PC-3 (cell line): ENCODE results near the gene GATAD2A. TPM values are rescaled to one million over a fixed set of nuclear protein-coding genes. Genes with fewer than 3 reads are reported as not detected.

ENCODE experiments used
- ATAC-seq: fragments of 200-7000 bp; cut with Tn5 transposase; 2 replicates; pipeline ENCODE4 v1.9.1; 2020; ENCODE audit warnings: mild to moderate bottlenecking, moderate library complexity
- BruUV-seq: library from RNA; stranded (reverse); fragments of 400-500 nt; replicated peaks from 2 replicates; lab custom pipeline; 2021; lab: Mats Ljungman, UMichigan
- CTCF ChIA-PET: fragments of 300-600 bp; sonication (Branson Sonifier 250); formaldehyde crosslinking; loops from one replicate; lab custom pipeline; 2022; ENCODE audit warnings: antibody characterized with exemption; lab: Charles Lee
- POLR2A ChIA-PET: fragments of 300-600 bp; sonication (Branson Sonifier 250); formaldehyde crosslinking; loops from one replicate; lab custom pipeline; 2022; ENCODE audit warnings: antibody characterized with exemption; ENCODE audit not compliant: unreplicated experiment; lab: Charles Lee
- DNase-seq: peaks from one replicate; pipeline ENCODE4 v3.0.0-alpha.2; 2015
- H2AFZ ChIP-seq: fragments of 300-600 bp; sonication (generic); 2 replicates; pipeline ENCODE4 v1.6.0; 2016; ENCODE audit warnings: antibody characterized with exemption, low read length
- H3F3A ChIP-seq: fragments of 300-600 bp; sonication (generic); one replicate; pipeline ENCODE4 v1.6.0; 2017; ENCODE audit warnings: antibody characterized with exemption, low read length, control low read depth, mild to moderate bottlenecking; ENCODE audit not compliant: unreplicated experiment
- H3K27ac ChIP-seq: fragments of 300-600 bp; sonication (generic); 2 replicates; pipeline ENCODE4 v1.5.1; 2016; ENCODE audit warnings: mild to moderate bottlenecking, low read length
- H3K27me3 ChIP-seq: fragments of 300-600 bp; sonication (generic); 2 replicates; pipeline ENCODE4 v1.6.1; 2016; ENCODE audit warnings: low read length, mixed read lengths
- H3K36me3 ChIP-seq: fragments of 300-600 bp; sonication (generic); 2 replicates; pipeline ENCODE4 v1.6.1; 2016; ENCODE audit warnings: low read depth, mixed run types, low read length, mixed read lengths
- H3K4me1 ChIP-seq: fragments of 300-600 bp; sonication (generic); 2 replicates; pipeline ENCODE4 v1.5.1; 2016; ENCODE audit warnings: low read length; ENCODE audit not compliant: insufficient read depth
- H3K4me2 ChIP-seq: fragments of 300-600 bp; sonication (generic); 2 replicates; pipeline ENCODE4 v1.6.0; 2016; ENCODE audit warnings: low read length
- H3K4me3 ChIP-seq: fragments of 300-600 bp; sonication (generic); 2 replicates; pipeline ENCODE4 v1.5.1; 2016; ENCODE audit warnings: mild to moderate bottlenecking, low read length, mixed read lengths
- H3K79me2 ChIP-seq: fragments of 300-600 bp; sonication (generic); 2 replicates; pipeline ENCODE4 v1.6.1; 2017; ENCODE audit warnings: low read length, mixed read lengths
- H3K9ac ChIP-seq: fragments of 300-600 bp; sonication (generic); 2 replicates; pipeline ENCODE4 v1.6.0; 2016; ENCODE audit warnings: mild to moderate bottlenecking, low read length
- H3K9me2 ChIP-seq: fragments of 300-600 bp; sonication (generic); replicated peaks from 2 replicates; pipeline ENCODE4 v1.6.1; 2016; ENCODE audit warnings: mixed run types, low read length, mixed read lengths
- H3K9me3 ChIP-seq: fragments of 300-600 bp; sonication (generic); 2 replicates; pipeline ENCODE4 v1.6.1; 2016; ENCODE audit warnings: low read length, mixed read lengths
- H4K20me1 ChIP-seq: fragments of 300-600 bp; sonication (generic); 2 replicates; pipeline ENCODE4 v1.6.1; 2016; ENCODE audit warnings: low read length, mixed read lengths
- EZH2 ChIP-seq: fragments of 300-600 bp; sonication (generic); IDR thresholded peaks from one replicate; pipeline ENCODE4 v1.6.1; 2017; ENCODE audit warnings: antibody characterized with exemption, mild to moderate bottlenecking, low read length; ENCODE audit not compliant: unreplicated experiment
- EZH2phosphoT487 ChIP-seq: fragments of 300-600 bp; sonication (generic); IDR thresholded peaks from 2 replicates; pipeline ENCODE4 v1.6.1; 2018; ENCODE audit warnings: mild to moderate bottlenecking, antibody characterized with exemption, low read length, borderline replicate concordance
- intact Hi-C: fragments of 100-400 bp; cut with micrococcal nuclease; formaldehyde crosslinking; loops from 2 replicates; pipeline ENCODE4 v1.9.0; 2023
- total RNA-seq: library from RNA; depleted of rRNA; stranded (reverse); fragments of >200 nt; gene quantifications from 2 replicates; pipeline ENCODE4 v1.2.3, GENCODE V29; 2014
- TF ChIP-seq, protein P1 (sequence below): fragments of 300-600 bp; sonication (generic); conservative IDR thresholded peaks from 2 replicates; pipeline ENCODE4 v1.5.1; 2017; ENCODE audit warnings: antibody characterized with exemption, low read depth, mild to moderate bottlenecking, low read length

GATAD2A gene
- total RNA-seq, 1 experiment from 2014 or later = 104 TPM

DNA sequence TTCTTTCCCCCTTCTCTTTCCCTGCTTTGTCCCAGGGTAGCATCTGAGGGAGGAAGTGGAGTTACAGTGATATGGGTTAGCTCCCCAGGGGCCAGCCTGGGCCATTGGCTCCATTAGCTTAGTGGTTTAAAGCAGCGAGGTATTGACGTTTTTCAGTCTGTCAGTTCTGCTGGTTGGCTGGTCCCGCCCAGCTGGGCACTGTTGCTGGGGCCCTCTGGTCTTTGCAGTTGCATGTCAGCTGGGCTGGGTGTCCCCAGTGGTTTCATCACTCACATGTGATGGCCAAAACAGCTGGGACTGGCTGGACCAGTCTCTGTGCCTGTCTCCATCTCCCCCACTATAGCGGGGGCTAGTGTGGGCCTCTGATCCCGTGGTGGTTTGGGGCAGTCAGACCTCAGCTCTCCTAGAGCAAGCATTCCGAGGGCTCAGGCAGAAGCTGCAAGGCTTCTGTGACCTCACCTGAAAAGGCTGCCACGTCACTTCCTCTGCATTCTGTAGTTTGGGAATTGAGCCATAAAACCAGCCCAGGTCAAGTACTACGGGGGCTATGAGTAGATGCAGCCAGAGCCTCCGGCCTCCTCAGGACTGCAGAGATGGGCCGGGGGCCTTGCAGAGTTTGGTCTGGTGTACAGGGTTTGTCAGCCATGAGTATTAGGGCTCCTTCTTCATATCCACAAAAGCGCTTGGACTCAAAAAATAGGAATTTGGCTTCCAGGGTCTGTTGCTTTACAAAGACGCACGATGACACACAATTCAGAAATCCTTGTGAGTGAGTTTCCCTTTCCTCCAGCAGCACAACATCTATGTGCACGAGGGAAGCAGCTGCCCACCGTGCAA, 79.9 kb downstream of the GATAD2A start:
- H3K79me2 ChIP-seq = peaks cover 32% of the 10 kb centered on the region
- peaks cover 22% of the 10 kb centered on the region for H3K4me1 ChIP-seq
- no peaks in the 10 kb centered on the region for H3F3A ChIP-seq
- no peak overlapping the region for H3K27ac ChIP-seq
- no TSS peak for BruUV-seq
- intact Hi-C loops = no loop called here
- ATAC-seq (no peak), DNase-seq (no peak)
- peaks cover 8% of the 10 kb centered on the region for H3K36me3 ChIP-seq
- no peak overlapping the region for H3K9ac ChIP-seq
- ChIA-PET POLR2A (no interaction called here), CTCF (no interaction called here)
- no peaks in the 10 kb centered on the region for H3K9me3 ChIP-seq
- H3K4me3 ChIP-seq = no peak overlapping the region
- H4K20me1 ChIP-seq = no peaks in the 10 kb centered on the region; the same call in 1 of the 2 replicates
- H3K27me3 ChIP-seq = no peaks in the 10 kb centered on the region
- H3K9me2 ChIP-seq = no peaks in the 10 kb centered on the region
- TF ChIP-seq, protein P1, sequence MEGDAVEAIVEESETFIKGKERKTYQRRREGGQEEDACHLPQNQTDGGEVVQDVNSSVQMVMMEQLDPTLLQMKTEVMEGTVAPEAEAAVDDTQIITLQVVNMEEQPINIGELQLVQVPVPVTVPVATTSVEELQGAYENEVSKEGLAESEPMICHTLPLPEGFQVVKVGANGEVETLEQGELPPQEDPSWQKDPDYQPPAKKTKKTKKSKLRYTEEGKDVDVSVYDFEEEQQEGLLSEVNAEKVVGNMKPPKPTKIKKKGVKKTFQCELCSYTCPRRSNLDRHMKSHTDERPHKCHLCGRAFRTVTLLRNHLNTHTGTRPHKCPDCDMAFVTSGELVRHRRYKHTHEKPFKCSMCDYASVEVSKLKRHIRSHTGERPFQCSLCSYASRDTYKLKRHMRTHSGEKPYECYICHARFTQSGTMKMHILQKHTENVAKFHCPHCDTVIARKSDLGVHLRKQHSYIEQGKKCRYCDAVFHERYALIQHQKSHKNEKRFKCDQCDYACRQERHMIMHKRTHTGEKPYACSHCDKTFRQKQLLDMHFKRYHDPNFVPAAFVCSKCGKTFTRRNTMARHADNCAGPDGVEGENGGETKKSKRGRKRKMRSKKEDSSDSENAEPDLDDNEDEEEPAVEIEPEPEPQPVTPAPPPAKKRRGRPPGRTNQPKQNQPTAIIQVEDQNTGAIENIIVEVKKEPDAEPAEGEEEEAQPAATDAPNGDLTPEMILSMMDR = no peak
- no peak for TF ChIP-seq EZH2
- TF ChIP-seq EZH2phosphoT487 = no peak
- H3K4me2 ChIP-seq = no peak overlapping the region
- no peak overlapping the region for H2AFZ ChIP-seq

- Histone ChIP-seq H3K36me3 (peaks cover 6% of the 10 kb centered on the region; the same call in 1 of the 2 replicates), H3K4me2 (no peak overlapping the region), H4K20me1 (no peaks in the 10 kb centered on the region), H3K9ac (no peak overlapping the region), H3K79me2 (peaks cover 33% of the 10 kb centered on the region), H3K27ac (no peak overlapping the region), H3K9me3 (no peaks in the 10 kb centered on the region), H3K9me2 (no peaks in the 10 kb centered on the region), H3K4me1 (peaks cover 22% of the 10 kb centered on the region), H3F3A (no peaks in the 10 kb centered on the region), H3K27me3 (no peaks in the 10 kb centered on the region), H3K4me3 (no peak overlapping the region), H2AFZ (no peak overlapping the region)
- intact Hi-C loops = no loop called here
- DNase-seq (no peak), ATAC-seq (no peak)
- no peak for TF ChIP-seq EZH2
- TF ChIP-seq EZH2phosphoT487 = no peak
- ChIA-PET POLR2A (interaction anchor here (0.5 kb wide), 1 partner anchor 100 kb away, joined by 18 read pairs; no protein-coding TSS in a partner anchor), CTCF (no interaction called here)
- BruUV-seq = no TSS peak
Observed at GRCh38 chr19:19485998-19486290, 80.5 kb downstream of the GATAD2A start.

- H3K79me2 ChIP-seq = peaks cover 34% of the 10 kb centered on the region
- peaks cover 9% of the 10 kb centered on the region; the same call in 1 of the 2 replicates for H3K36me3 ChIP-seq
- no peaks in the 10 kb centered on the region for H4K20me1 ChIP-seq
- ATAC-seq (no peak), DNase-seq (no peak)
- CTCF ChIA-PET = no interaction called here
- no peaks in the 10 kb centered on the region for H3K27me3 ChIP-seq
- H3K27ac ChIP-seq = no peak overlapping the region
- H3K9me2 ChIP-seq = no peaks in the 10 kb centered on the region
- H3K4me3 ChIP-seq = no peak overlapping the region
- H3K4me1 ChIP-seq = peaks cover 22% of the 10 kb centered on the region
- no peaks in the 10 kb centered on the region for H3F3A ChIP-seq
- TF ChIP-seq EZH2phosphoT487 (no peak), EZH2 (no peak)
- TF ChIP-seq, protein P1 = no peak
- no peak overlapping the region for H2AFZ ChIP-seq
- no peak overlapping the region for H3K9ac ChIP-seq
- H3K9me3 ChIP-seq = no peaks in the 10 kb centered on the region
- intact Hi-C loops = no loop called here
- H3K4me2 ChIP-seq = no peak overlapping the region
- BruUV-seq = no TSS peak
- POLR2A ChIA-PET = interaction anchor here (0.5 kb wide), 1 partner anchor 101 kb away, joined by 18 read pairs; no protein-coding TSS in a partner anchor
Observed at GRCh38 chr19:19486343-19487076, 81.0 kb downstream of the GATAD2A start.
